HEK293 (cell line): ENCODE results near the gene BTBD16.

Source experiments
- CTCF ChIA-PET: fragments of 350-600 bp; formaldehyde crosslinking; extraction: SDS; loops from one replicate; lab custom pipeline; 2021; ENCODE audit warnings: antibody characterized with exemption; lab: Yijun Ruan, JAX
- POLR2A ChIA-PET: fragments of 300-600 bp; formaldehyde crosslinking; extraction: SDS; loops from one replicate; lab custom pipeline; 2020; ENCODE audit warnings: antibody characterized with exemption, inconsistent platforms; lab: Yijun Ruan, JAX
- H3K27ac ChIP-seq: fragments of 200-500 bp; sonication (Bioruptor generic); 2 replicates; pipeline ENCODE4 v1.5.1; 2014; ENCODE audit warnings: low read depth, low read length, control low read depth, inconsistent platforms; ENCODE audit errors: extremely low read depth
- H3K36me3 ChIP-seq, 2 experiments: fragments of 200-500 bp in 1 of 2; sonication (Bioruptor generic) in 1 of 2; 1 replicate in 1 of 2; 2 replicates in 1 of 2; pipeline ENCODE4 v1.5.1; 2014 to 2017; ENCODE audit warnings: inconsistent platforms in 2 of 2, low read length in 2 of 2; ENCODE audit not compliant: control insufficient read depth in 2 of 2, insufficient read depth in 1 of 2
- H3K4me1 ChIP-seq: fragments of 200-500 bp; sonication (Bioruptor generic); 2 replicates; pipeline ENCODE4 v1.5.1; 2014; ENCODE audit warnings: mild to moderate bottlenecking, low read length, inconsistent platforms; ENCODE audit not compliant: control insufficient read depth, insufficient read depth
- H3K4me3 ChIP-seq: 2 replicates; pipeline ENCODE4 v1.5.1; 2011; ENCODE audit warnings: low read depth, mild to moderate bottlenecking, control low read depth, low read length, moderate library complexity
- H3K9me3 ChIP-seq: fragments of 200-500 bp; sonication (Bioruptor generic); 2 replicates; pipeline ENCODE4 v1.5.1; 2014; ENCODE audit warnings: low read depth, low read length, inconsistent platforms; ENCODE audit not compliant: control insufficient read depth, insufficient read depth
- KLF8 ChIP-seq: fragments of 450-650 bp; formaldehyde crosslinking; IDR thresholded peaks from 2 replicates; pipeline ENCODE4 v1.5.1; 2016; ENCODE audit warnings: missing biosample characterization, missing genetic modification characterization
- OSR2 ChIP-seq: fragments of 450-650 bp; formaldehyde crosslinking; IDR thresholded peaks from 2 replicates; pipeline ENCODE4 v1.5.1; 2016; ENCODE audit warnings: missing biosample characterization, missing genetic modification characterization
- ZBTB26 ChIP-seq: fragments of 450-650 bp; formaldehyde crosslinking; optimal IDR thresholded peaks from 2 replicates; pipeline ENCODE3; 2016; ENCODE audit warnings: missing biosample characterization, mild to moderate bottlenecking, missing genetic modification characterization
- ZFHX2 ChIP-seq: fragments of 450-650 bp; formaldehyde crosslinking; conservative IDR thresholded peaks from 2 replicates; pipeline ENCODE4 v1.5.1; 2016; ENCODE audit warnings: missing biosample characterization, missing genetic modification characterization
- ZFP69B ChIP-seq: fragments of 450-650 bp; formaldehyde crosslinking; IDR thresholded peaks from 2 replicates; pipeline ENCODE4 v1.5.1; 2016; ENCODE audit warnings: missing biosample characterization, missing genetic modification characterization
- ZNF121 ChIP-seq: fragments of 450-650 bp; formaldehyde crosslinking; IDR thresholded peaks from 2 replicates; pipeline ENCODE4 v1.5.1; 2016; ENCODE audit warnings: missing biosample characterization, missing genetic modification characterization
- ZNF184 ChIP-seq: fragments of 450-650 bp; IDR thresholded peaks from 2 replicates; pipeline ENCODE4 v1.5.1; 2018; ENCODE audit warnings: missing biosample characterization, mild to moderate bottlenecking, missing genetic modification characterization
- ZNF2 ChIP-seq: fragments of 450-650 bp; formaldehyde crosslinking; IDR thresholded peaks from 2 replicates; pipeline ENCODE4 v1.5.1; 2016; ENCODE audit warnings: missing biosample characterization, missing genetic modification characterization
- ZNF449 ChIP-seq: fragments of 450-650 bp; formaldehyde crosslinking; IDR thresholded peaks from 2 replicates; pipeline ENCODE4 v1.5.1; 2017; ENCODE audit warnings: missing biosample characterization, mild to moderate bottlenecking, missing genetic modification characterization, moderate library complexity
- ZNF501 ChIP-seq: fragments of 450-650 bp; formaldehyde crosslinking; IDR thresholded peaks from 2 replicates; pipeline ENCODE4 v1.5.1; 2016; ENCODE audit warnings: missing biosample characterization, missing genetic modification characterization
- TF ChIP-seq, protein P1 (sequence below): fragments of 450-650 bp; formaldehyde crosslinking; IDR thresholded peaks from 2 replicates; pipeline ENCODE4 v1.5.1; 2016; ENCODE audit warnings: missing biosample characterization, missing genetic modification characterization
- TF ChIP-seq, protein P2 (sequence below): fragments of 450-650 bp; formaldehyde crosslinking; IDR thresholded peaks from 2 replicates; pipeline ENCODE4 v1.5.1; 2017; ENCODE audit warnings: missing biosample characterization, missing genetic modification characterization
- TF ChIP-seq, protein P3 (sequence below): fragments of 450-650 bp; formaldehyde crosslinking; IDR thresholded peaks from 2 replicates; pipeline ENCODE4 v1.5.1; 2016; ENCODE audit warnings: missing biosample characterization, missing genetic modification characterization

BTBD16 gene

GRCh38 chr10:122363311-122363710 is 92.2 kb downstream of the BTBD16 start:
- POLR2A ChIA-PET = no interaction called here

DNA sequence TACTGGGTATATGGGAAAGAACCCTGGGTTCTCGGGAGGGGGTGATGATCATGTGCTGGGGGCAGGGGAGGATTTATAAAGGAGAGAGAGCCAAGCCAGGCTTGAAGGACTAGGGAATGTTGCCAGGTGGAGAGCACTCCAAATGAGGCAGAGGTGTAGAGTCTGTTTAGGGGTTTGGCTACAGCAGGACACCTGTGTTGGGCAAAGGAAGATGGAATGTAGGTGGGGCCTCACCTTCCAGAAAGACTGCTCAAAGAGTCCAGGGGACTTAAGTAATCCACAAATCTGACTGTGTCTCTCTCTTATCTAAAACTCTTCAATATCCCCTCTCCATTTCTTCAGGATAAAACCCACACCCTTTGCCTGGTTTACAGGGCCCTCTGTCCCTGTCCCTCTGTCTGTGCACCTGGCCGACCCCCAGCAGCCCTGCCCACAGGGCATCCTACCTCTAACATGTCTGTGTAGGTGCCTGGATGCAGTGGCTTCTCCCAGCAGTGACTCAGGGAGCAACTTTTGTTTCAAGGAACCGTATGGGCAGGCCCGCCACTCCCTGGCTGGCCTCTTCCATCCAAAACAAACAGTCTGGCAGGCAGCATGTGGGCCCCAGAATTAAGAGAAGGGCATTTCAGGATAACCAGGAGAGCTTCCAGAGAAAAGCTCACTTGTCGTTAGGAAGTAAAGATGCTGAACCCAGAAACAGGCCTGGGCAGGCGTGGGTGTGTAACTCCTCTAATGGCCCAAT is 92.8 kb downstream of the BTBD16 start:
- Histone ChIP-seq H3K4me1 (no peaks in the 10 kb centered on the region), H3K4me3 (no peak overlapping the region), H3K36me3 (no peaks in the 10 kb centered on the region), H3K9me3 (no peaks in the 10 kb centered on the region), H3K27ac (no peak overlapping the region)
- CTCF ChIA-PET = interaction anchor here (0.7 to 1.6 kb wide), 2 partner anchors 21 to 262 kb away, joined by 3 to 6 read pairs; no protein-coding TSS in a partner anchor
- TF ChIP-seq OSR2 = no peak
- no peak for TF ChIP-seq ZNF184 (tag by site-specific recombination)
- no peak for TF ChIP-seq KLF8 (tag by site-specific recombination)
- TF ChIP-seq ZNF449 = peak; percentile 48; the same call in 1 of the 2 replicates
- no peak for TF ChIP-seq ZNF2 (tag by site-specific recombination)
- TF ChIP-seq ZNF121 (tag by site-specific recombination) = no peak
- TF ChIP-seq, protein P1, sequence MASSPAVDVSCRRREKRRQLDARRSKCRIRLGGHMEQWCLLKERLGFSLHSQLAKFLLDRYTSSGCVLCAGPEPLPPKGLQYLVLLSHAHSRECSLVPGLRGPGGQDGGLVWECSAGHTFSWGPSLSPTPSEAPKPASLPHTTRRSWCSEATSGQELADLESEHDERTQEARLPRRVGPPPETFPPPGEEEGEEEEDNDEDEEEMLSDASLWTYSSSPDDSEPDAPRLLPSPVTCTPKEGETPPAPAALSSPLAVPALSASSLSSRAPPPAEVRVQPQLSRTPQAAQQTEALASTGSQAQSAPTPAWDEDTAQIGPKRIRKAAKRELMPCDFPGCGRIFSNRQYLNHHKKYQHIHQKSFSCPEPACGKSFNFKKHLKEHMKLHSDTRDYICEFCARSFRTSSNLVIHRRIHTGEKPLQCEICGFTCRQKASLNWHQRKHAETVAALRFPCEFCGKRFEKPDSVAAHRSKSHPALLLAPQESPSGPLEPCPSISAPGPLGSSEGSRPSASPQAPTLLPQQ (tag by site-specific recombination) = 0 out of 2 replicates have a peak, but pooled peaks have one; percentile 28
- TF ChIP-seq, protein P2, sequence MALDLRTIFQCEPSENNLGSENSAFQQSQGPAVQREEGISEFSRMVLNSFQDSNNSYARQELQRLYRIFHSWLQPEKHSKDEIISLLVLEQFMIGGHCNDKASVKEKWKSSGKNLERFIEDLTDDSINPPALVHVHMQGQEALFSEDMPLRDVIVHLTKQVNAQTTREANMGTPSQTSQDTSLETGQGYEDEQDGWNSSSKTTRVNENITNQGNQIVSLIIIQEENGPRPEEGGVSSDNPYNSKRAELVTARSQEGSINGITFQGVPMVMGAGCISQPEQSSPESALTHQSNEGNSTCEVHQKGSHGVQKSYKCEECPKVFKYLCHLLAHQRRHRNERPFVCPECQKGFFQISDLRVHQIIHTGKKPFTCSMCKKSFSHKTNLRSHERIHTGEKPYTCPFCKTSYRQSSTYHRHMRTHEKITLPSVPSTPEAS (tag by site-specific recombination) = no peak
- TF ChIP-seq ZNF501 (tag by site-specific recombination) = no peak
- POLR2A ChIA-PET = interaction anchor here (1.1 kb wide), 1 partner anchor 10 kb away, joined by 3 read pairs; the partner anchor contains the start of gene PLEKHA1

More at GRCh38 chr10:122363311-122363710, 92.2 kb downstream of the BTBD16 start:
- Histone ChIP-seq H3K4me1 (no peaks in the 10 kb centered on the region), H3K4me3 (no peak overlapping the region), H3K36me3 (no peaks in the 10 kb centered on the region), H3K27ac (no peak overlapping the region), H3K9me3 (no peaks in the 10 kb centered on the region; the same call in 1 of the 2 replicates)
- CTCF ChIA-PET = no interaction called here
- TF ChIP-seq ZFHX2 (no peak), ZFP69B (tag by site-specific recombination) (no peak), ZBTB26 (tag by site-specific recombination) (no peak)
- TF ChIP-seq, protein P3, sequence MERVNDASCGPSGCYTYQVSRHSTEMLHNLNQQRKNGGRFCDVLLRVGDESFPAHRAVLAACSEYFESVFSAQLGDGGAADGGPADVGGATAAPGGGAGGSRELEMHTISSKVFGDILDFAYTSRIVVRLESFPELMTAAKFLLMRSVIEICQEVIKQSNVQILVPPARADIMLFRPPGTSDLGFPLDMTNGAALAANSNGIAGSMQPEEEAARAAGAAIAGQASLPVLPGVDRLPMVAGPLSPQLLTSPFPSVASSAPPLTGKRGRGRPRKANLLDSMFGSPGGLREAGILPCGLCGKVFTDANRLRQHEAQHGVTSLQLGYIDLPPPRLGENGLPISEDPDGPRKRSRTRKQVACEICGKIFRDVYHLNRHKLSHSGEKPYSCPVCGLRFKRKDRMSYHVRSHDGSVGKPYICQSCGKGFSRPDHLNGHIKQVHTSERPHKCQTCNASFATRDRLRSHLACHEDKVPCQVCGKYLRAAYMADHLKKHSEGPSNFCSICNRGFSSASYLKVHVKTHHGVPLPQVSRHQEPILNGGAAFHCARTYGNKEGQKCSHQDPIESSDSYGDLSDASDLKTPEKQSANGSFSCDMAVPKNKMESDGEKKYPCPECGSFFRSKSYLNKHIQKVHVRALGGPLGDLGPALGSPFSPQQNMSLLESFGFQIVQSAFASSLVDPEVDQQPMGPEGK (tag by site-specific recombination) = no peak
